GM21529 (cell line): ENCODE results near the gene ZNF565.
A peak's percentile ranks its signal among the peaks of the same experiment; 100 is the strongest.
"Not testable (repeated sequence)": the region's sequence is repeated elsewhere in the genome, so short reads cannot be mapped to it uniquely, and the experiment has no call there.

Experiments used
- ATAC-seq: cut with Tn5 transposase; IDR thresholded peaks from one replicate; pipeline ENCODE4 v1.9.1; 2021; ENCODE audit not compliant: unreplicated experiment

ZNF565 gene

GRCh38 chr19:36214386-36215275 is at the start of gene ZNF565, which contains the start of gene ZNF146:
Gene ZNF565 (minus strand): TSS chr19:36214665. CDS start chr19:36201985, 12,680 bp downstream.
Gene ZNF146 (plus strand): TSS chr19:36215106. CDS start chr19:36236441, 21,335 bp downstream.
- ATAC-seq: peak; percentile 89

GRCh38 chr19:36259211-36259610 is 44.7 kb upstream of the ZNF565 start:
- ATAC-seq: no peak

- no peak for ATAC-seq
Measured at GRCh38 chr19:36258028-36258875, 43.8 kb upstream of the ZNF565 start.

DNA sequence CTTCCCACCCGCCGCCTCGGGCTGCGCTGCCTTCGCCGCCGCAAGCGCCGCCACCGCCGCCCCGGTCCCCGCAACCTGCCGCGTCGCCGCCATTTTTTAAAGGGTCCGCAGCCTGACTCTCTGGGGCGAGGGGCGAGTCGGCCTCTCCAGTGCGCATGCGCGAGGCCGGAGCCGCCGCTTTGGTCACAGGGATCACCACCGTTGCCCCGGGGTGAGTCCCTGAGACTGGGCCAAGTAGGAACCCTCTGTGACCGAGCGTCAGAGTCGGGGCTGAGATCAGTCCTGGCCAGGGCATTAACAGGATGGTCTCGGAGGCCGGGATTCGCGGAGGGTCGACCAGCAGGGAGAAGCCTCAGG is 43.0 kb upstream of the ZNF565 start:
- ATAC-seq: no peak

DNA sequence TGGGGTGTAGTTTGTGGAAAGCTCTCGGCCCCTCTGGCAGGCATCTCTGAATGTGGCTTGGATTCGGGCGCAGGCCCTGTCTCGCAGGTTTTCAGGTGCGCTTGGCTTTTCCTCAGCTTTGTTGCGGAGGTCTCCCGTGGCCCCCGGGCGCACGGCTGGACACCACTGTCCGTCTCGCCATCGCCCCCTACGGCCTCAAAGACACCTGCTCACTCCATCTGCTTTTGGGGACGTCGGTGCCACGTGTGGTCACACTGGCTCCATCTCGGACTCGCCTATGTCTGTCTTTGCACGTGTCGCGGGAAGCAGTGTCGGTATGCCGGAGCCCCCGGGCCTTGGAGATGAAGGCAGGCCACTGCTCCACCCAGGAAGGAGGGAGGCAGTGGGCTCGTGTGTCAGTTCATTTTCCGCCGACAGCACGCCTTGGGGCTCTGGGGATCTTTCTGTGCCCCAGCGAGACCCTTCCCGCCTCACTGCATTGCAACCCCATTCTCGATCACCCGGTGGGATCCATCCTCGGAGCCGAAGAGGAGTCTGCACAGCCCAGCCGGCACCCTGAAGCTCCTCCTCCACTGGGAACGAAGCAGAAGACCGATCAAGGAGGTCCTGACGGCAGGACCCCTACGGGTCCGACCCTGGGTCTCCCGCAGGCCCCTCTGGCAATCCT is 42.5 kb upstream of the ZNF565 start:
- no peak for ATAC-seq

DNA sequence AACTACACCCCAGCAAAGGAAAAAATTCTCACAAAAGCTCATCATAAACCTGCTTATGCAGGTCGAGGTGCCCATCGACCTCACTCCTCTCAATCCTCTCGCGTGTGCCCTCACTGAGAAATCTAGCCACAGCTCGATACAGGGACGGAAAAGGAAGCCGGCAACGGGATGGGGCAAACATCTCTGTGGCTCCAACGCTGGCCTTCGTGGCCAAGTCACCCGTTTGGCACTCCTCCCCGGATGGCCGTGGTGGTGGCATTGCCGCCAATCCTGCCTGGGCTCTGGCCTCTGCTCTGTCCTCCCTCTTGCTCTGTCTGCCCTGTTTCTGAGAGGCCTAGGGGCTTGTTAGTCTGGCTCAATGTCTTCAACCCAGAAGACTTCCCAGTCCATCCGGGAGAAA is 41.6 kb upstream of the ZNF565 start:
- ATAC-seq: no peak

DNA sequence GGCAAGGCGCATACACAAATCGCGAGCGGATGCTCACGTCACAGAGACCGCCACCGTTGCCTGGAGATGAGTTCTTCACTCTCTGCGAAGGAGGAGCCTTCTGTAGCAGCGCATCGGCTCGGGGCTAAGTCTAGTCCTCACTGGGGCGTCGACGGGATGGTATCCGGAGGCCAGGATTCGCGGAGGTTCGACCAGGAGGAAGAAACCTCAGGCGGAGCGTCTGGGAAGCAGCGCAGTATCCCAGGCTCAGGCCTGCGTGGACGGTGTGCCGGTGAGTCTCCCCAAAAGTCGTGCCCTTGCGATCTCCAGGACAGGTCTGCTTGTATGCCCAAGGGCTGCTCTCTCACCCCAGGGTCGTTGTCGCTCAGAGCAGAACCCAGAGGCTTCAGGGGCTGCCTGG is 40.9 kb upstream of the ZNF565 start:
- no peak for ATAC-seq

DNA sequence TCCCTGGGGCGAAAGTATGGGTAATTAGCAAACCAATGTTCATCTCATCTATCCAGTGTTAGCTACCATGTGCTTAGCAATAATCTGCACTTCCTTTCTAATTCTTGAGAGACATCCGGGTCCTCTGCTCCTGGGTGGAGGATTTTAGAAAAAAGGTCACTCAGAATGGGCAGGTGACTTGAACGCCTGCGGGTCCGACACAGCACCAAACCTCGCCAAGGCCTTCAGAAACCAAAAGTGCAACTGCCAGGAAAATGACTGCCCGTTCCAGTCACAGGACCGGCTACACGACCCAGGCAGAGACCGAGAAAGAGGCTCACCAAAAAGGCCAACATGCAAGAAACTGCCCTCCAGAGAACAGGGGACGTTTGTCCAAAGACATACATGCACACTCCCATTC is 40.4 kb upstream of the ZNF565 start:
- ATAC-seq: no peak

DNA sequence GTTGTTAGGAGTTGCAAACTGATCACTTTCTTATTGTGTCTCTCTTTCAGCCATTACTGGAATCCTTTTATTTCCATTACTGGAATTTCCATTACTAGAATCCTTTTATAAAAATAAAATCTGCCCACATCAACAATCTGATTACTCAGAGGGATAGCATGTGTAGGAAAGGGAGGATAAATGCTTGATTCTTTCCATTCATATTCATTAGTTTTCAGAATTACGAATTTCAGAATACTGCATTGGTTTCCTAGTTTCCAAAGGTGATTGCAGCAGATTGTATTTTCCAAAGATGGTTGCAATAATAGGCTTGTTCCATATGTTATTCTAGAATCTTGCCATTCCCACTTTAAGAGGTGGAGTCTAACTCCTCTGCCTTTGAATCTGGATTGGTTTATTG is 37.6 kb upstream of the ZNF565 start:
- ATAC-seq: no peak

- no peak for ATAC-seq
Measured at GRCh38 chr19:36246006-36246481, 31.6 kb upstream of the ZNF565 start.

- ATAC-seq: no peak
Measured at GRCh38 chr19:36245210-36246005, 30.9 kb upstream of the ZNF565 start.

DNA sequence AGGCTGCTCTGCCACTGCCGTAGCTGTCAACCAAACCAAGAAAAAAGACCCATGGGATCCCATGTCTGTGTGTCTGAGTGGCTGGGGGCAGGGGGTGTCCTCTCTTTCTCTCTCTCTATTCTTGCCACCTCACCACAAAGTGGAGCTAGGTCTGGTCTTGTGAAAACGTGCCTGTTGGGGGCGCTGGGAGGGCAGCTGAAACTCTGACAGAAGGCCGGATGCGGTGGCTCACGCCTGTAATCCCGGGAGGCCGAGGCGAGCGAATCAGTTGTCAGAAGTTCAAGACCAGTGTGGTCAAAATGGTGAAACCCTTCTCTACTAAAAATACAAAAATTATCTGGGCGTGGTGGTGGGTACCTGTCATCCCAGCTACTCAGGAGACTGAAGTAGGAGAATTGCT is 29.6 kb upstream of the ZNF565 start:
- ATAC-seq: no peak

DNA sequence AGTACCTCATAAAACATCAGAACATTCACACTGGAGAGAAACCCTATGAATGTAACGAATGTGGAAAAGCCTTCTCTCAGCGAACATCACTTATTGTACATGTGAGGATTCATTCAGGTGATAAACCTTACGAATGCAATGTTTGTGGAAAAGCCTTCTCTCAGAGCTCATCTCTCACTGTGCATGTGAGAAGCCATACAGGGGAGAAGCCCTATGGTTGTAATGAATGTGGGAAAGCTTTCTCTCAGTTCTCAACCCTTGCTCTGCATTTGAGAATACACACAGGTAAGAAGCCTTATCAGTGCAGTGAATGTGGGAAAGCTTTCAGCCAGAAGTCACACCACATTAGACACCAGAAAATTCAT is 22.5 kb upstream of the ZNF565 start:
- ATAC-seq: no peak

- no peak for ATAC-seq
Measured at GRCh38 chr19:36236304-36236945, 22.0 kb upstream of the ZNF565 start.

DNA sequence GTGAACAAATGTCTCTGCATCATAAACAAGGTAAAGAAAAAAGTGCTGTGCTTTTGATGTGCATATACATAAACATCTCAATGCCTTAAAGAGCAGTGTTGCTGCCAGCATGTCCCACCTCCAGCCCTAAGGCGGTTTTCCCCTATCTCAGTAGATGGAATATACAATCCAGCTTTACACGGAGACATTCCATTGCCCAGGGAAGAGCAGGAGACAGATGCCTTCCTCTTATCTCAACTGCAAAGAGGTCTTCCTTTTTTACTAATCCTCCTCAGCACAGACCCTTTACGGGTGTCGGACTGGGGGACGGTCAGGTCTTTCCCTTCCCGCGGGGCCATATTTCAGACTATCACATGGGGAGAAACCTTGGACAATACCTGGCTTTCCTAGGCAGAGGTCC is 19.2 kb upstream of the ZNF565 start:
- not testable (repeated sequence) for ATAC-seq

DNA sequence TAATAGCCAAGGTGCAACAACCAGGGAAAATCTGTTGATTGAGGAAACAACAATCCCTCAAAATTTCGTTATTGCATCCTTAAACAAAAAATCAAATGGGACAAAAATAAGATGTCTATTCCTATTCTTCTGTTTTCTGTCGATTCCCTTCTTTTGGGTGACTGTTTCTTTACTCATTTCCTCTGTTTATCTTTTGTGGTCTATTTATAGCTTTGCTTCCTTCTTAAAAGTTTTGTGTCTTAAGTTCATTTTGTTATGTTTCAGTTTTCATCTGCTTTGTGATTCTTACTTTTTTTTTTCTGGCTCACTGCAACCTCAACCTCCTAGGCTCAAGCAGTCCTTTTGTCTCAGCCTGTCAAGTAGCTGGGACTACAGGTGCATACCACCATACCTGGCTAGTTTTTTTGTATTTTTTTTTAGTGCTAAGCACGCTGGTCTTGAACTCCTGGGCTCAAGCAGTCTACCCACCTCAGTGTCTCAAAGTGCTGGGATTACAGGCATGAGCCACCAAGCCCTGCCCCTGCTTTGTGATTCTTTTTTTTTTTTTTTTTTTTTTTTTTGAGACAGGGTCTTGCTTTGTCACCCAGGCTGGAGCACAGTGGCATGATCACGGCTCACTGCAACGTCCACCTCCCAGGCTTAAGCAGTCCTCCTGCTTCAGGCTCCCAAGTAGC is 10.9 kb upstream of the ZNF565 start:
- ATAC-seq: no peak

GRCh38 chr19:36222503-36222902 is 8.0 kb upstream of the ZNF565 start:
- no peak for ATAC-seq

DNA sequence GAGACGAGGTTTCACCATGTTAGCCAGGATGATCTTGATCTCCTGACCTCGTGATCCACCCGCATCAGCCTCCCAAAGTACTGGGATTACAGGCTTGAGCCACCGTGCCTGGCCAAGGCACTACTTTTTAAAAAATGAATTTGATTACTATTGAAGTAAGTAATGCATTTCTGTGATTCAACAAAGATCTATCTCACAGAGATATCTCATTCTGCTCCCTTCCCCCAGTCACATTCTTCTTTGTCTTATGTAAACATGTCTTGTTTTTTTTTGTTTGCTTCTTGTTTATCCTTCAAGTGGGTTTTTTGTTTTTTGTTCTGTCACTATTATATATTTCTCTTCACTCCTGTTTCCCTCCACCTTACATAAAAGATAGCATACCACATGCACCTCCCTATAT is 7.0 kb upstream of the ZNF565 start:
- no peak for ATAC-seq

- ATAC-seq: peak; percentile 6
Measured at GRCh38 chr19:36215276-36216123, 1.0 kb upstream of the ZNF565 start.
